Hepatocyte (in vitro differentiated cells): ENCODE data around the gene CLEC16A. TPM values are rescaled to one million over a fixed set of nuclear protein-coding genes. Genes with fewer than 3 reads are reported as not detected.

ENCODE experiments used
- DNase-seq: peaks from one replicate; pipeline ENCODE4 v3.0.0-alpha.2; 2016; ENCODE audit warnings: low spot score
- H2AFZ ChIP-seq: fragments of 200-600 bp; sonication (generic); 2 replicates; pipeline ENCODE4 v1.6.0; 2016; ENCODE audit warnings: antibody characterized with exemption, mild to moderate bottlenecking
- H3K27ac ChIP-seq: fragments of 200-600 bp; sonication (generic); 2 replicates; pipeline ENCODE4 v1.5.1; 2016; ENCODE audit warnings: mild to moderate bottlenecking
- H3K27me3 ChIP-seq: fragments of 200-600 bp; sonication (generic); 2 replicates; pipeline ENCODE4 v1.6.1; 2016
- H3K36me3 ChIP-seq: fragments of 200-600 bp; sonication (generic); replicated peaks from 2 replicates; pipeline ENCODE4 v1.5.1; 2016; ENCODE audit warnings: low read depth; ENCODE audit not compliant: insufficient read depth
- H3K4me1 ChIP-seq: fragments of 200-600 bp; sonication (generic); 2 replicates; pipeline ENCODE4 v1.5.1; 2016; ENCODE audit warnings: mild to moderate bottlenecking, moderate library complexity; ENCODE audit not compliant: insufficient read depth
- H3K4me2 ChIP-seq: fragments of 200-600 bp; sonication (generic); 2 replicates; pipeline ENCODE4 v1.6.0; 2016
- H3K4me3 ChIP-seq: fragments of 200-600 bp; sonication (generic); 2 replicates; pipeline ENCODE4 v1.5.1; 2016; ENCODE audit warnings: mild to moderate bottlenecking
- H3K79me2 ChIP-seq: fragments of 200-600 bp; sonication (generic); 2 replicates; pipeline ENCODE4 v1.6.0; 2017; ENCODE audit warnings: mild to moderate bottlenecking
- H3K9me2 ChIP-seq: fragments of 200-600 bp; sonication (generic); replicated peaks from 2 replicates; pipeline ENCODE4 v1.6.0; 2017; ENCODE audit warnings: mild to moderate bottlenecking; ENCODE audit not compliant: insufficient read depth
- H3K9me3 ChIP-seq: fragments of 200-600 bp; sonication (generic); 2 replicates; pipeline ENCODE4 v1.5.1; 2016; ENCODE audit warnings: low read depth, mild to moderate bottlenecking
- H4K20me1 ChIP-seq: fragments of 200-600 bp; sonication (generic); 2 replicates; pipeline ENCODE4 v1.6.0; 2016; ENCODE audit warnings: mild to moderate bottlenecking; ENCODE audit not compliant: insufficient read depth, poor library complexity, severe bottlenecking
- EZH2 ChIP-seq: fragments of 200-600 bp; sonication (generic); IDR thresholded peaks from 2 replicates; pipeline ENCODE4 v1.6.1; 2016; ENCODE audit warnings: antibody characterized with exemption, mild to moderate bottlenecking, borderline replicate concordance
- EZH2phosphoT487 ChIP-seq: fragments of 200-600 bp; sonication (generic); IDR thresholded peaks from one replicate; pipeline ENCODE4 v1.6.1; 2018; ENCODE audit warnings: antibody characterized with exemption, mild to moderate bottlenecking, low read depth, moderate library complexity; ENCODE audit not compliant: unreplicated experiment, severe bottlenecking
- WGBS: methylation state at CpG from one replicate; pipeline ENCODE4 v1.1.6; 2016; ENCODE audit warnings: low lambda C conversion rate; ENCODE audit errors: missing lambda C conversion rate; 5-methylcytosine and 5-hydroxymethylcytosine counted together
- polyA plus RNA-seq: library from polyadenylated mRNA; unstranded; fragments of >200 nt; fragmentation: Nextera tagmentation; extraction: Ambion mirVana; gene quantifications from 2 replicates; pipeline ENCODE4 v1.2.1, GENCODE V29; 2016
- total RNA-seq: library from RNA; depleted of rRNA; stranded (reverse); fragments of >200 nt; gene quantifications from 2 replicates; pipeline ENCODE4 v1.2.3, GENCODE V29; 2014
- TF ChIP-seq, protein P1 (sequence below): fragments of 200-600 bp; sonication (generic); IDR thresholded peaks from 2 replicates; pipeline ENCODE4 v1.5.1; 2016; ENCODE audit warnings: antibody characterized with exemption, mild to moderate bottlenecking; ENCODE audit not compliant: poor library complexity

CLEC16A gene
- total and polyA plus RNA-seq, 2 experiments from 2014 or later, result 22.3 to 22.6 TPM

DNA sequence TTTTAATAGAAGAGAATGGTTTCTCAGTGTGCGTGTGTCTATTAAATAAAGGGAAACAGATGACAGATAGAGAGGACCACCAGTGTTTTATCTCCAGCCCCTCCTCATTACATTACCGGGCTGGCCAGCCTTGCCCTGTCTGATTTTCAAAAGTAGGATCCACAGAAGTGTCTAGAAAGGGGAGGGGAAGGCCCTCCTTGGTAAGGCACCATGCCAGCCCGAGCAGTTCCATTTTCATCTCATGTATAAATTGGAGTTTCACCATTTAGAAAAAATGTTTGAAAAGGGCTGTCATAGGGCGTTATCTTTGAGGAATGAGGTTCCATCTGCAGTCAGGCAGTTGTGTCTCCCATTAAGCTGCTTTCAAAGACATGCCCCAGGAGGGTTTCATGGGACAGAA lies 214.9 kb downstream of the CLEC16A start:
- H3K27me3 ChIP-seq, result no peaks in the 10 kb centered on the region
- H3K4me1 ChIP-seq, result peaks cover 25% of the 10 kb centered on the region
- H3K27ac ChIP-seq, result no peak overlapping the region
- no peaks in the 10 kb centered on the region for H3K36me3 ChIP-seq
- no peaks in the 10 kb centered on the region for H3K79me2 ChIP-seq
- H3K9me2 ChIP-seq, result no peaks in the 10 kb centered on the region
- WGBS, result 71% methylated on average over 4 of the region's 4 CpGs
- H3K4me2 ChIP-seq, result no peak overlapping the region
- no peak for DNase-seq
- no peak overlapping the region for H2AFZ ChIP-seq
- no peak overlapping the region for H3K4me3 ChIP-seq
- H3K9me3 ChIP-seq, result no peaks in the 10 kb centered on the region
- no peak for TF ChIP-seq EZH2
- TF ChIP-seq, protein P1, sequence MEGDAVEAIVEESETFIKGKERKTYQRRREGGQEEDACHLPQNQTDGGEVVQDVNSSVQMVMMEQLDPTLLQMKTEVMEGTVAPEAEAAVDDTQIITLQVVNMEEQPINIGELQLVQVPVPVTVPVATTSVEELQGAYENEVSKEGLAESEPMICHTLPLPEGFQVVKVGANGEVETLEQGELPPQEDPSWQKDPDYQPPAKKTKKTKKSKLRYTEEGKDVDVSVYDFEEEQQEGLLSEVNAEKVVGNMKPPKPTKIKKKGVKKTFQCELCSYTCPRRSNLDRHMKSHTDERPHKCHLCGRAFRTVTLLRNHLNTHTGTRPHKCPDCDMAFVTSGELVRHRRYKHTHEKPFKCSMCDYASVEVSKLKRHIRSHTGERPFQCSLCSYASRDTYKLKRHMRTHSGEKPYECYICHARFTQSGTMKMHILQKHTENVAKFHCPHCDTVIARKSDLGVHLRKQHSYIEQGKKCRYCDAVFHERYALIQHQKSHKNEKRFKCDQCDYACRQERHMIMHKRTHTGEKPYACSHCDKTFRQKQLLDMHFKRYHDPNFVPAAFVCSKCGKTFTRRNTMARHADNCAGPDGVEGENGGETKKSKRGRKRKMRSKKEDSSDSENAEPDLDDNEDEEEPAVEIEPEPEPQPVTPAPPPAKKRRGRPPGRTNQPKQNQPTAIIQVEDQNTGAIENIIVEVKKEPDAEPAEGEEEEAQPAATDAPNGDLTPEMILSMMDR, result no peak
- no peak for TF ChIP-seq EZH2phosphoT487
- H4K20me1 ChIP-seq, result no peaks in the 10 kb centered on the region

DNA sequence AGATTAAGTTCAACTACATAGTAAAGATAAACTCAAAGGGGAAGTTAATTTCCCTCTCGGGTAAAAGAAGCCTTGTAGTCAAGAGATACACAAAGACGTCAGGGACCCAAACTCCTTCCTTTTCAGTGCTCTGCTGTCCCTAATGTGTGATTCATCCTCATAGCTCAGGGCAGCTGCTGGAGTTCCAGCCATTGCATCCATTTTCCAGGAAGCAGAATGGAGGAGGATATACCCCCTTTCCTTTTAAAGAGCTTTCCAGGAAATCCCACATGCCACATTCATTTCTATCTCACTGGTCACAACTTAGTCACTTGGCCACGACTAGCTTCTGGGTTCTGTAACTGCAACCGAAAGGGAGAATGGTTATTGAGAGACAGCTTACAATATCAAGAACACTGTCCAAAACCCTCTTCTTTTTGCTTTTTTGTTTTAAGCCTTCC lies 216.3 kb downstream of the CLEC16A start:
- Histone ChIP-seq H3K36me3 (no peaks in the 10 kb centered on the region), H3K27ac (no peak overlapping the region), H3K27me3 (no peaks in the 10 kb centered on the region), H4K20me1 (no peaks in the 10 kb centered on the region), H3K4me1 (peaks cover 26% of the 10 kb centered on the region), H3K9me2 (no peaks in the 10 kb centered on the region), H3K9me3 (no peaks in the 10 kb centered on the region), H3K4me3 (no peak overlapping the region), H3K79me2 (no peaks in the 10 kb centered on the region), H2AFZ (no peak overlapping the region), H3K4me2 (no peak overlapping the region)
- 83% methylated on average over 4 of the region's 4 CpGs for WGBS
- no peak for DNase-seq
- TF ChIP-seq EZH2phosphoT487 (no peak), EZH2 (no peak)
- TF ChIP-seq, protein P1, result no peak

DNA sequence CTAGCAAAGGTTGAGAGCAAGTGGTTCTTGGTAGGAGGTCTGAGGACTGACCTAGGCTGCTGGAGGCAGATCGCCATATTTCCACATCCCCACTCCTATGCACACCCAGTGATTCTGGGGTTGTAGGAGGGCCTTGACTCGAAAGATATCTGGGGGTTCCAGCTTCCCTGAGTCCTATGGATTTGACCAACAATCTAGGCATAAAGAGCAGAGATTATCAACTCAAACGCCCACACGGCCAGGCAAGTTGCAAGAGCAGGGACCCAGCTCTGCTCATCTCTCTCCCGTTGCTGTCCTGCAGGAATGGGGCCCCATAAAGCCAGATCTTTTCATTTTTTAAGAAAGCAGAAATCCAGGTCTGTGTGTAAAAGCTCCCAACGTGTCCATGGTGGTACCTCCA lies 217.1 kb downstream of the CLEC16A start:
- WGBS, result 70% methylated on average over 6 of the region's 6 CpGs
- peaks cover 26% of the 10 kb centered on the region for H3K4me1 ChIP-seq

More for the DNA sequence above, 217.1 kb downstream of the CLEC16A start:
- Histone ChIP-seq H3K4me2 (no peak overlapping the region), H3K36me3 (no peaks in the 10 kb centered on the region), H3K27ac (no peak overlapping the region), H3K4me3 (no peak overlapping the region), H3K9me2 (no peaks in the 10 kb centered on the region), H3K79me2 (no peaks in the 10 kb centered on the region), H4K20me1 (no peaks in the 10 kb centered on the region), H3K27me3 (no peaks in the 10 kb centered on the region), H3K9me3 (no peaks in the 10 kb centered on the region), H2AFZ (no peak overlapping the region)
- no peak for DNase-seq
- TF ChIP-seq EZH2phosphoT487 (no peak), EZH2 (no peak)
- TF ChIP-seq, protein P1, result no peak
